ENCODE results near the gene SSX2.
"Not testable (repeated sequence)": the region's sequence is repeated elsewhere in the genome, so short reads cannot be mapped to it uniquely, and the experiment has no call there.

DNA sequence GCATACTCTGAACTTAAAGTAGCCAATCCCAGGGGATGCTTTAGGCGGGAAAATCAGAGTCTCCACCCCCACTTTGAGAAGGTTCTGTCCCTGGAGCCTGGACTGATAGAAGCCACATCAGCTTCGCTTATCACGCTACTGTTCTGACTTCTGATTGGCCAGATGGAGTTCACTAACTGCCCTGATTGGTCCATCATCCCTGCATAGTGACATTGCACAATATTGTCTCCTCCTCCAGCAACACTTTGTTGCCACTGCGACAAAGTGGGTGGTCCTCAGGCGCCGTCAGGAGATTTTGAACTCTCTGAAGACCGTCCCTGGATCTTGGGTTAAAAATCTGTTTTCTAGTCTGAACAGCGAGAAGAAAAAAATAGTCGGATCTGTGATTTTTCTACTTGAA, 52.2 kb downstream of the SSX2 start, which contains the start of gene SSX7:
- TF ChIP-seq, protein P1, sequence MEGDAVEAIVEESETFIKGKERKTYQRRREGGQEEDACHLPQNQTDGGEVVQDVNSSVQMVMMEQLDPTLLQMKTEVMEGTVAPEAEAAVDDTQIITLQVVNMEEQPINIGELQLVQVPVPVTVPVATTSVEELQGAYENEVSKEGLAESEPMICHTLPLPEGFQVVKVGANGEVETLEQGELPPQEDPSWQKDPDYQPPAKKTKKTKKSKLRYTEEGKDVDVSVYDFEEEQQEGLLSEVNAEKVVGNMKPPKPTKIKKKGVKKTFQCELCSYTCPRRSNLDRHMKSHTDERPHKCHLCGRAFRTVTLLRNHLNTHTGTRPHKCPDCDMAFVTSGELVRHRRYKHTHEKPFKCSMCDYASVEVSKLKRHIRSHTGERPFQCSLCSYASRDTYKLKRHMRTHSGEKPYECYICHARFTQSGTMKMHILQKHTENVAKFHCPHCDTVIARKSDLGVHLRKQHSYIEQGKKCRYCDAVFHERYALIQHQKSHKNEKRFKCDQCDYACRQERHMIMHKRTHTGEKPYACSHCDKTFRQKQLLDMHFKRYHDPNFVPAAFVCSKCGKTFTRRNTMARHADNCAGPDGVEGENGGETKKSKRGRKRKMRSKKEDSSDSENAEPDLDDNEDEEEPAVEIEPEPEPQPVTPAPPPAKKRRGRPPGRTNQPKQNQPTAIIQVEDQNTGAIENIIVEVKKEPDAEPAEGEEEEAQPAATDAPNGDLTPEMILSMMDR (IDR thresholded peaks at IDR 0.05), result not testable (repeated sequence)
- TF ChIP-seq EZH2, EZH2phosphoT487 (IDR thresholded peaks at IDR 0.05): not testable (repeated sequence)
